HG03060 (cell line): ENCODE measurements around the gene SHISA4.
"Not testable (repeated sequence)": the region's sequence is repeated elsewhere in the genome, so short reads cannot be mapped to it uniquely, and the experiment has no call there.

Experiments used
- ATAC-seq: cut with Tn5 transposase; IDR thresholded peaks from one replicate; pipeline ENCODE4 v1.9.1; 2021; ENCODE audit warnings: low read depth, moderate number of reproducible peaks; ENCODE audit not compliant: unreplicated experiment

Gene SHISA4, protein sequence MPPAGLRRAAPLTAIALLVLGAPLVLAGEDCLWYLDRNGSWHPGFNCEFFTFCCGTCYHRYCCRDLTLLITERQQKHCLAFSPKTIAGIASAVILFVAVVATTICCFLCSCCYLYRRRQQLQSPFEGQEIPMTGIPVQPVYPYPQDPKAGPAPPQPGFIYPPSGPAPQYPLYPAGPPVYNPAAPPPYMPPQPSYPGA

DNA sequence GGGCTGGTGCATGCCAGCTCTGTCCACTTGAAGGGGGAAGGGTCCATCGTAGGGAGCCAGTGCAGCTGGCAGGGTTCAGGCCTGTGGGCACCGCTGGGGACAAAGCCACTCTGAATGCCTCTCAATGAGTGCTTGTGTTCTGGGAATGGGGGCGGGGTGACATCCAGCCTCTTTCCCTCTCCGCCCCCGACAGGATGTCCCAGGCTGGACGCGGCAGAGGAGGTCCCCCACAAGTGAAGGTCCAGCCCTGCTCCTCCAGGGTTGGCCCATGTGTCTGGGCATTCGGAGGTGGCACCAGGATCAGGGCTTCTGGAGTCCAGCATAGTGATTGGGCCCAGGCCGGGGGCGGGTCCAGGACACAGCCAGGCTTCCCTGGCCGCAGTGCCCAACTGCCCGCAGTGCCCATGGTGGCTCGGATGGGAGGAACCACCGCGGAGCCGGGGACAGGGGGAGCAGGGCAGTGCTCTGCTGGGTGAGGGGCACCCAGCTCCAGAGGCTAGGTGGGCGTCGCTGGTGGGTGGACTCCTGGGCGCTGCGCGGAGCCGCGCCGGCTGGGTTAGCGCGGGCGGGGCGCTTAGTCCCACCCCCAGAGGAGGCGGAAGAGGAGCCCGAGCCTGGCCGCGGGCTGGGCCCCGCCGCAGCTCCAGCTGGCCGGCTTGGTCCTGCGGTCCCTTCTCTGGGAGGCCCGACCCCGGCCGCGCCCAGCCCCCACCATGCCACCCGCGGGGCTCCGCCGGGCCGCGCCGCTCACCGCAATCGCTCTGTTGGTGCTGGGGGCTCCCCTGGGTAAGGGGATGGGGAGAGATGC, at the start of gene SHISA4:
Gene SHISA4 (plus strand): TSS at position 617 of the 808 bp plus-strand sequence. CDS start 97 bp downstream, at position 714.
- ATAC-seq: no peak

DNA sequence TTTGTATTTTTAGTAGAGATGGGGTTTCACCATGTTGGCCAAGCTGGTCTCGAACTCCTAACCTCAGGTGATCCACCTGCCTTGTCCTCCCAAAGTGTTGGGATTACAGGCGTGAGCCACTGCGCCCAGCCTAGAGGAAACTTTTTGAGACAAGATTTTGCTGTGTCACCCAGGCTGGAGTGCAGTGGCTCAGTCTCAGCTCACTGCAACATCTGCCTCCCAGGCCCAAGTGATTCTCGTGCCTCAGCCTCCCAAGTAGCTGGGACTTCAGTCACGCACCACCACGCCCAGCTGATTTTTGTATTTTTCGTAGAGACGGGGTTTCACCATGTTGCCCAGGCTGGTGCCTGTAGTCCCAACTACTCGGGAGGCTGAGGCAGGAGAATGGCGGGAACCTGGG, 49.6 kb upstream of the SHISA4 start:
- ATAC-seq: not testable (repeated sequence)

- ATAC-seq: no peak
These were observed 48.6 kb upstream of the SHISA4 start for GRCh38 chr1:201840055-201840454.

DNA sequence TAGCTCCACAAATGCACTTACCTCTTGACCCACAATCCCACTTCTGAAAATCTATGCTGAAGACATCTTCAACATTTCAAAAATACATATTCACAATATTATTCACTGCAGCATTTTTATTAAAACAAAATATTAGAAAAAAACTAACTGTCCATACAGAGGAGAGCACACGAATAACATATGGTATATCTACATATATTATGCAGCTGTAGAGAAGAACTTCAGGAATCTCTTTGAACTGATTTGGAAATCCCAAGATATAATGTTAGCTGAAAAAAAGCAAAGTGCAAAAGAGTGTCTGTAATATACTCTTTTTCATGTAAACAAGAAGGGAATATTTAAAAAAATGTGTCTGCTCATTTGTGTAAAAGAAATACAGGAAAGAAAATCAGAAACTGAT, 48.2 kb upstream of the SHISA4 start:
- ATAC-seq: no peak

DNA sequence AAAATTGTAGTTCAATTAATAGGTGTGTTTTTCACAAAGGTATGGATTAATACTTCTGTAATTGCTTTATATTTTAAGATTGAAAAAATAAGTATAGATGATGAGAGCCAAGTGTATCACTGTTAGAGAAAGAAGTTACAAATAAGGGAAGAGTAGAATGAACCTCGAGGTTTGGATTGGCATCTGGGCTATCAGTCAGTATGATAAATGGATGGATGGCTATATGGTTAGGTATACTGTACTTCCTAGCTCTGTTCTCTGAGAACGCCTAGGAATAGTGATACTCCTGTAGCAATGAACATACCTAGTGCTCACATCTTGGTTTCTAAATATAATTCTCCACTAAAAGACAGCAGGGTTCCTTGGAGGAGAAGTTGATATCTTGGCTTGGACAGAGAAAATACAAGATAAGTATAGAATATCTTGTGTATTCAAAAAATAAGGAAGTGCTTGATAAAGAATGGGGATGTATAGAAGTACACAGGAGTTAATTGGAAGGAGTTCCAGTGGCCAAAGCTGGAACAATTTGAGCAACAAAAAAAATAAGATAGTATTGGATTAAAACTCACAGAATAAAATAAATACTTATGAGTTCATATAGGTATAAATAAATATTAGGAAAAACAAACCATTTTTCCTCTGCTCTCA, 47.3 kb upstream of the SHISA4 start:
- ATAC-seq: no peak

DNA sequence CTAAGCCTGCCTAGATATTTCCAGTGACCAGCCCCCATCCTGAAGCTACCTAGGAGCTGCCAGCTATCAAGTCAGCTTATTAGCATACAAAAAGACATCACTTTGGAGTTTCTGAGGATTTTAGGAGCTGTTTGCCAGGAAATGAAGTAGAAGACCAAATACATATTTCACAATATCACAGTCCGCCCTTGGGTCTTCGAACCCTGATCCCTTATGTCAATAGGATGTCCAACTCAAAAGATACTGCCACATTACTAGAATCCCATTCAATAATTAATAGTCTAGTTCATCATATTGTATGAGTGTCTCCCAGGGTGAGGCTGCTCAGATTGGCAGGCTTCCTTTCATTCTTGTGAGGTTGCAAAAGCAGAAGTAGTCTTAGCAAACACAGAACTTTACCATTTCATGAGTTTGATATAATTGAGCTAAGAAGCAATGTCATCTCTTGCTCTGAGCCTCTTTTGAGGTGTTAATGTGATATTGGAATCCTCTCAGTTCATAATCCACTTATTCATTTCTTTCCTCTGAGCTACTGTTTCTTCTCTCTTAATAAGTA, 46.1 kb upstream of the SHISA4 start:
- no peak for ATAC-seq

DNA sequence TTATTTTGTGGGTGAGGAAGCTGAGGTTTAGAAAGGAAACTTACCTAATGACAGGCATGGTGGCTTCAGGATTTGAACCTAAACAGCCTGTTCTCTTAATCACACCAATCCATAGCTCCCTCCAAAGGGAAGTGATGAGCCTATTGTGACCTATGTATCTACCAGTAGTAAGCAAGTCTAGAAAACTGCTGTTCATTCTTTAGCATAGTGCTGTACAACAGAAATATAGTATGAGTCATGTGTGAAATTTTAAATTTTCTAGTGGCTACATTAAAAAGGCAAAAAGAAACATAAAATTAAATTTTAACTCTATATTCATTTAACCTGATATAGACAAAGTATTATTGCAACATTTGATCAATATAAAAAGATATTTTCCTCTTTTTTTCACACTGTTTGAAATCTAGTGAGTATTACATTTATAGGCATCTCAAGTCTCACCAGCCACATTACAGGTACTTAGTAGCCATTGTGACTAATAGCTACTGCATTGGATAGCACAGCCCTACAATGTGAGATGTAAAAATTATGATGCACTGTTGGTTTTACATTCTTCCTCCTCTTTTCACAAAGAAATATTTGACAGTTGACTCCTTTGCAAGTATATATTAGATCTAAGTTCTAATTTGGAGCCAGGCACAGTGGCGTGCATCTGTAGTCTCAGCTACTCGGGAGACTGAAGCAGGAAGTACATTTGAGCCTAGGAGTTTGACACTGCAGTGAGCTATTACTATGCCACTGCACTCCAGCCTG, 43.2 kb upstream of the SHISA4 start:
- no peak for ATAC-seq

DNA sequence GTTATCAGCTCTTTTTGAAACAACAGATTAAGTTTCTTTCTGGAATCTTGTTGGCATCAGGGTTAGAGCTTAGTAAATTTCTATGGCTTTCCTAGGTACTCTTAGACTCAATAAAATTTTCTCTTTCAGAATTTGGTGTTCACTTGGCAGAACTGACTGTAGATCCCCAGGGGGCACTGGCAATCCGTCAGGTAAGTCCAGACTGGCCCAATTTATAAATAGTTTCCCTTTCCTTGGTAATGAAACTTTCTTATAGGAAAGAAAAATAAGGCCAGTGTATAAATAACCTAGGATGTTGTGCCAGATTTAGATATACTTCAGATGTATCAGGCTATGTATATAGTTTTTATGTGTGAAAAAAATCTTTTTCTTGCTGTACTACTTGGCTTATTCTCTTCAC, 41.5 kb upstream of the SHISA4 start:
- ATAC-seq: no peak

DNA sequence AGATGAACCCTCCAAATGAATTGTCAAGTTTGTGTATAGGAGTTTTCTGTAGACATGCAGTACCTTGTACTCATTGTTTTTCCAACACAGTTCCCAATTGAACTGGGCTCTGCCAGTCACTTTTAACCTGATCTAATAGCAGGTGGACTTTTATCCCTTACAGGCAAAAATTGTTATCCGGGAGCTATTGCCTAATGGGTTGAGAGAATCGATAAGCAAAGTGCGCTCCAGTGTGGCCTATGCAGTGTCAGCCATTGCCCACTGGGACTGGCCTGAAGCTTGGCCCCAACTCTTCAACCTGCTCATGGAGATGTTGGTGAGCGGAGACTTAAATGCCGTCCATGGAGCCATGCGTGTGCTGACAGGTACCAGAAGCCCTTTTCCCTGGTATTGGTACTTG, 40.5 kb upstream of the SHISA4 start:
- ATAC-seq: no peak

DNA sequence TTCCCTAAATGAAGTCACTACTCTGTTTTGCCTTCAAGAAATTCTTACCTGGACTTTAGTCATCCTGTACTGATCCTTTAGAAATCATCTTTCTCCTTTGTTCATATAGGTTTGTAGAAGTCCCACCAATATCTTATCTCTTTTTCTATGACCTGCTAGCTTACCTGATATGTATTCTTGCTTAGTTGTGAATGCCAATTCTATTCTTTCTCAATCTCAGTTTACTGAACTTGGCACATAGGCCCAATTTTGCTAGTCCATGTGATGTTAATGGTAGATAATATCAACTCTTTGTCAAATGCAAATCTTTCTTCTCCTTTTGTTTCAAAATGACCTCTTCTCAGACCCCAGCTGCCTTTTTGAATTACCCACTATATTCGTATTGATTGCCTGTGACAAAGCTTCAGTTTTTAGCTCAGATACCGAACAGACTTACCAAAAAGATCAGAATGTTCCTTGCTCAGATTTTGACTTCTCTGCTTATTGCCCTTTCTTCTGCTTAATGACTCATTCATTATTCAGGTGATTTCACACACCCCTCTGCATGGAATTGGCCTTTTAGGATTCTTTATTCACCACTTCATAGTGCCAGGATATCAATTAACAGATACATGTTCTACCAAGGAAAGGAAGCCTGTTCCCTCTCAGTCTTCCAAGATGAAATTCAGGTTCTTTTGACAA, 39.2 kb upstream of the SHISA4 start:
- ATAC-seq: no peak

DNA sequence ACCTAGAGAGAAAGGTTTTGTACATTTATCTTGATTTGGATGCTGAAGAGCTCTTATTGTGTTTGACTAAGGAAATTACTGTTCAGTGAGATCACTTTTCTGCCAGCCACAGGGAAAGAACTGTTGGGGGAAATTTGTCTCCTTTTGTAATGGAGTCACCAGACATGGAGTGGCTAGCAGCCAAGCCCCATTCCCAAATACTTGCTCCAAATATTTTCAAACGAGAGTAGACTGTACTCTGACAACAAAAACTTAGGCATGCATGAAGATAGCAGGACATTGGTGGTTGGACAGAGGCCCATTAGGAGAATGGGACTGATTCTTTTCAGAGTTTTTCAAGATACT, 38.7 kb upstream of the SHISA4 start:
- no peak for ATAC-seq

DNA sequence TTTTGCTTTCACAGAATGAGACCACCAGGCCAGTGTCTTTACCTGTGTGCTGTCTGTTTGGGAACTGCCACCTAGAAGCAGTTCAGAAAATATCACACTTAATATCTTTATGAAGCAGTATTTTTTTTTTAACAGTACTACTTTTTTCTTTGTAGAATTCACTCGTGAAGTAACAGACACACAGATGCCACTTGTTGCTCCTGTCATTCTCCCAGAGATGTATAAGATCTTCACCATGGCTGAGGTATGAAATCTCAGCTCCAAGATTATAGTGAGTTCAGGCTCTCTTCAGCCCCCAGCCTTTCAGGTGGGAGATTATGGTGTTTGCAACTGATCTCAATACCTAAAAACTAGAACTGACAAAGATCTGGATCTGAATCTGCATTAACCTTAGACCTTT, 36.7 kb upstream of the SHISA4 start:
- no peak for ATAC-seq

DNA sequence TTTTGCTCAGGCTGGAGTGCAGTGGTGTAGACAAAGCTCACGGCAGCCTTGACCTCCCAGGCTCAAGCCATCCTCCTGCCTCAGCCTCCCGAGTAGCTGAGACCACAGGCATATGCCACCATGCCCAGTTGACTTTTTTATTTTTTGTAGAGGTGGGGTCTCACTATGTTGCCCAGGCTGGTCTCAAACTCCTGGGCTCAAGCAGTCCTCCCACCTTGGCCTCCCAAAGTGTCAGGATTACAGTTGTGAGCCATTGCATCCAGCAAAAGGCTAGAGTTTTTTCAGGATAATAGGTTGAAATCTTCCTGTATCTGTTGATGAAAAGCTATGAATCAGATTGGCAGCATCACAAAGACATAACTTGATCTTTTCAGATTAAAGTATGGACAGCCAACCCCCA, 32.0 kb upstream of the SHISA4 start:
- ATAC-seq: not testable (repeated sequence)

DNA sequence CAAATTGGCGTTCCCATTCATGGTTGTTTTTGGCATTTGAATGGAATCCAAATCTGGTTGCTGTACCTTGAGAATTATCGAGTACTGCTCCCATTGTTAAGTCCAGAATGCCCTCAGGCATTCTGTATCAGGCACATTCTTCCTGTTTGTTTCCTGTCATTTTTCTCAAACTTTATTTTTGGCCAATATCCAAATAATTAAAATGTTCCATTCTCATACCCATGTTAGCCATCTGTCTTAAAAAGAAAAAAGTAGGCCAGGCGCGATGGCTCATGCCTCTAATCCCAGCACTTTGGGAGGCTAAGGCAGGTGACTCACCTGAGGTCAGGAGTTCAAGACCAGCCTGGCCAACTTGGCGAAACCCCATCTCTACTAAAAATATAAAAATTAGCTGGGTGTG, 29.3 kb upstream of the SHISA4 start:
- ATAC-seq: no peak

DNA sequence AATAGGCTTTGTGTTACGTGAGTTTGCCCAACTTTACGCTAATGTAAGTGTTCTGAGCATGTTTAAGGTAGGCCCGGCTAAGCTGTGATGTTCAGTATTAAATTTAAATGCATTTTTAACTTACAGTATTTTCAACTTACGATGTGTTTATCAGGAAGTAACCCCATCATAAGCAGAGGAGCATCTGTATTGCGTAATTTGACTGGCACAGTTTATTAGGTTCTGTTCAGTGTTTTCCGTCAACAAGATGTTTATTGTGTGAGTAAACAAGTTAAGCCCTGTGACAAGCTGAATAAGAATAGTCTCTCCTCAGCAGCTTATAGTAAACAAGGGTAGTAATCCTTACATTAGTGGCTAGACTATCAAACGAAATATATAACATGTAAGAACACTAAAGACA, 27.2 kb upstream of the SHISA4 start:
- ATAC-seq: no peak

GRCh38 chr1:201870397-201870796, 18.3 kb upstream of the SHISA4 start:
- no peak for ATAC-seq

GRCh38 chr1:201874672-201875071, 14.0 kb upstream of the SHISA4 start:
- ATAC-seq: no peak

DNA sequence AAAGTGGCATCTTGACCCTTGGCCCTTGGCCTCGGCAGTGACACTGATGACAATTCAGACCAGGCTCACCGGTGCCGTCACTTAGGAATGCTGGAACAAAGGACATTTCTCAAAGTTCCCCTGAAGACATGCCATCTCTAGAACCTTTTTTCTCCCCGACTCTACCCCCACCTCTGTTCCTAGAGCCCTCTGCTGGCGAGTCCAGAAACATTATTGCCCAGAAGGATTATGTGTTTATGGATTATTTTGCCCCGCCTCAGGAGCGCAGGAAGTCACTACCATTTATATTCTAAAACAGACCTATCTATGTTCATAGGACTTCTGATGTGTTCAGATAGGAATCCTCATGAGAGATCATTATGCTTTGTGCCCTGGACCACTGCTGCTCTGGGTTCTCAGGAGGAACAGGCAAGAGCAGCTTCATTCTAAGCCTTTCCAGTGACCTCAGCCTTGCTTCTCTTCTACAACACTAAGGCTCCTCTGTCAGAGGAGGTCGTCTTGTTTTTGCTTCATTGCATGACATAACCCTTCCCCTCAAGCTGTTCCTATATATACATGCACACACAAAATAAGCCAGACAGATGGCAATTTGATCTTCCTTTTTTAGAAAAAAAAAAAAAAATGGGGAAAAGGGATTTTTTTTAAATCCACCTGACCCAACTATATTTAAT, 12.4 kb upstream of the SHISA4 start:
- ATAC-seq: no peak

GRCh38 chr1:201877877-201878401, 10.8 kb upstream of the SHISA4 start:
- ATAC-seq: no peak
